Ecto neural progenitor cell (in vitro differentiated cells): ENCODE results near the gene SMG1.

Source experiments
- DNase-seq: peaks from one replicate; pipeline ENCODE4 v3.0.0-alpha.2; 2018; ENCODE audit warnings: low spot score

Gene SMG1

GRCh38 chr16:18842565-18842964 is 83.6 kb downstream of the SMG1 start:
- no peak for DNase-seq

- DNase-seq, result no peak
Measured at GRCh38 chr16:18841833-18842525, 84.2 kb downstream of the SMG1 start.

- no peak for DNase-seq
Measured at GRCh38 chr16:18839555-18839954, 86.7 kb downstream of the SMG1 start.

GRCh38 chr16:18836702-18837101 is 89.5 kb downstream of the SMG1 start:
- no peak for DNase-seq

GRCh38 chr16:18834864-18835263 is 91.3 kb downstream of the SMG1 start:
- DNase-seq, result no peak

- no peak for DNase-seq
Measured at GRCh38 chr16:18833707-18834505, 92.3 kb downstream of the SMG1 start.

GRCh38 chr16:18832613-18833012 is 93.6 kb downstream of the SMG1 start:
- no peak for DNase-seq

GRCh38 chr16:18832006-18832405 is 94.2 kb downstream of the SMG1 start:
- DNase-seq, result no peak

GRCh38 chr16:18829251-18829650 is 97.0 kb downstream of the SMG1 start:
- no peak for DNase-seq

GRCh38 chr16:18827890-18828289 is 98.3 kb downstream of the SMG1 start:
- no peak for DNase-seq

GRCh38 chr16:18816286-18816685 is 109.9 kb downstream of the SMG1 start:
- no peak for DNase-seq

- no peak for DNase-seq
Measured at GRCh38 chr16:18811925-18812324, 114.3 kb downstream of the SMG1 start.

- DNase-seq, result no peak
Measured at GRCh38 chr16:18809165-18809564, 117.0 kb downstream of the SMG1 start.

GRCh38 chr16:18805257-18805773 is 120.9 kb downstream of the SMG1 start:
- DNase-seq, result no peak

GRCh38 chr16:18804540-18804939 is 121.7 kb downstream of the SMG1 start:
- DNase-seq, result no peak

- no peak for DNase-seq
Measured at GRCh38 chr16:18803569-18804462, 122.4 kb downstream of the SMG1 start.

- DNase-seq, result no peak
Measured at GRCh38 chr16:18802767-18803343, 123.4 kb downstream of the SMG1 start.

- DNase-seq, result peak; percentile 98
Measured at GRCh38 chr16:18801145-18801972, 124.8 kb downstream of the SMG1 start, which contains the start of gene ARL6IP1. TSS of gene ARL6IP1 (minus strand) at chr16:18801549. CDS start at chr16:18801466, 83 bp downstream.

GRCh38 chr16:18800775-18801144 is 125.4 kb downstream of the SMG1 start:
- DNase-seq, result peak; percentile 61

- DNase-seq, result no peak
Measured at GRCh38 chr16:18800293-18800692, 125.9 kb downstream of the SMG1 start.

GRCh38 chr16:18799500-18799899 is 126.7 kb downstream of the SMG1 start:
- no peak for DNase-seq
